Body of pancreas (tissue), 4 donors: Measurements from ENCODE around the gene SLC25A13.

Experiments
- CTCF ChIP-seq, 7 experiments: fragments of 450-650 bp in 4 of 7; fragments of 200-600 bp in 3 of 7; sonication (generic) in 3 of 7; IDR thresholded peaks; one replicate each; pipeline ENCODE4 v1.5.1; 2016 to 2019; ENCODE audit warnings: antibody characterized with exemption in 7 of 7
- POLR2A ChIP-seq, 3 donors: fragments of 450-650 bp; IDR thresholded peaks; one replicate each; pipeline ENCODE4 v1.6.1; 2016; ENCODE audit warnings: antibody characterized with exemption in 3 of 3, mild to moderate bottlenecking in 2 of 3

- TF ChIP-seq CTCF (IDR thresholded peaks at IDR 0.05) (no peak), POLR2A (IDR thresholded peaks at IDR 0.05) (no peak)
Observed at GRCh38 chr7:96236198-96237039, 85.5 kb downstream of the SLC25A13 start.
